ENCODE measurements around the gene MAGEA2.
"Not testable (repeated sequence)": the region's sequence is repeated elsewhere in the genome, so short reads cannot be mapped to it uniquely, and the experiment has no call there.

MAGEA2 gene

DNA sequence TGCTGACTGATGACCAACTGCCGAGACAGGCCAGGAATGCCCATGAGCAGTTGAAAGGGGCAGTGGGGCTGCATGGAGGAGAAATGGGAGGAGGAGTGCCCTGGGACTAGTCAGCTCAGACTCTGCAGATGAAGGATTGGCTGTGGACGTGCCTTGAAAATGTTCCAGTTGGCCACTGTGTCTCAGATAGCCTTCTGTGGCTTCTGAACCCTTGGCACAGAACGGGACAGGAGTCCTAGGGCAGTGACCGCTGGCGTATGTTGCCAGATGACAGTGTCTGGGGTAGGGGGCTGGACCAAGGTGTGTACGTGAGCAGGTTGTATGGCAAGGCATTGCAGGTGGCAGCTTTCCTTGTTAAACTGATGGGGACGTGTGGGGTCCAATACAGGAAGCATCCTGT is 47.1 kb downstream of the MAGEA2 start:
- not testable (repeated sequence) for DNase-seq

DNA sequence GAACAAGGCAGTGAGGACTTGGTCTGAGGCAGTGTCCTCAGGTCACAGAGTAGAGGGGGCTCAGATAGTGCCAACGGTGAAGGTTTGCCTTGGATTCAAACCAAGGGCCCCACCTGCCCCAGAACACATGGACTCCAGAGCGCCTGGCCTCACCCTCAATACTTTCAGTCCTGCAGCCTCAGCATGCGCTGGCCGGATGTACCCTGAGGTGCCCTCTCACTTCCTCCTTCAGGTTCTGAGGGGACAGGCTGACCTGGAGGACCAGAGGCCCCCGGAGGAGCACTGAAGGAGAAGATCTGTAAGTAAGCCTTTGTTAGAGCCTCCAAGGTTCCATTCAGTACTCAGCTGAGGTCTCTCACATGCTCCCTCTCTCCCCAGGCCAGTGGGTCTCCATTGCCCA is 53.3 kb downstream of the MAGEA2 start:
- DNase-seq, result not testable (repeated sequence)

All from activated naive CD4-positive, alpha-beta T cell (primary cell).